Peyer's patch (tissue), 4 donors: ENCODE measurements around the gene SEC24B. TPM values are rescaled to one million over a fixed set of nuclear protein-coding genes. Genes with fewer than 3 reads are reported as not detected.

Experiments used
- DNase-seq, 3 donors: peaks; one replicate each; pipeline ENCODE4 v3.0.0-alpha.2; 2017 to 2019
- H3K27ac ChIP-seq, 4 donors: fragments of 200-600 bp; sonication (generic); one replicate each; pipeline ENCODE4 v1.5.1; 2016 to 2019
- H3K27me3 ChIP-seq, 2 donors: fragments of 200-600 bp; sonication (generic); one replicate each; pipeline ENCODE4 v1.5.1; 2019
- H3K36me3 ChIP-seq, 3 donors: fragments of 200-600 bp; sonication (generic); one replicate each; pipeline ENCODE4 v1.5.1; 2016 to 2019
- H3K4me1 ChIP-seq, 4 donors: fragments of 200-600 bp; sonication (generic); one replicate each; pipeline ENCODE4 v1.5.1; 2016 to 2019
- H3K4me3 ChIP-seq, 4 donors: fragments of 200-600 bp; sonication (generic); 1 replicate in 3 of 4; 2 replicates in 1 of 4; pipeline ENCODE4 v1.5.1; 2016 to 2019; ENCODE audit warnings: mild to moderate bottlenecking in 1 of 4
- H3K9me3 ChIP-seq, 4 donors: fragments of 200-600 bp; sonication (generic); one replicate each; pipeline ENCODE4 v1.5.1; 2016 to 2019; ENCODE audit warnings: mild to moderate bottlenecking in 1 of 4
- POLR2A ChIP-seq, 2 donors: fragments of 450-650 bp; IDR thresholded peaks; one replicate each; pipeline ENCODE4 v1.5.1; 2017; ENCODE audit warnings: antibody characterized with exemption in 2 of 2, mild to moderate bottlenecking in 2 of 2, moderate library complexity in 2 of 2
- total RNA-seq, 4 donors: library from RNA; depleted of rRNA; stranded (reverse); fragments of >200 nt; gene quantifications; one replicate each; pipeline ENCODE4 v1.1.0, GENCODE V29; 2016
- TF ChIP-seq, protein P1 (sequence below), 6 experiments: fragments of 450-650 bp in 4 of 6; fragments of 200-600 bp in 2 of 6; sonication (generic) in 1 of 6; IDR thresholded peaks; one replicate each; pipeline ENCODE4 v1.5.1; 2017 to 2019; ENCODE audit warnings: antibody characterized with exemption in 6 of 6, mild to moderate bottlenecking in 3 of 6, moderate library complexity in 1 of 6

The SEC24B gene
- total RNA-seq, 4 donors from 2014 or later = 24.4 to 40.4 (median 34.9) TPM

DNA sequence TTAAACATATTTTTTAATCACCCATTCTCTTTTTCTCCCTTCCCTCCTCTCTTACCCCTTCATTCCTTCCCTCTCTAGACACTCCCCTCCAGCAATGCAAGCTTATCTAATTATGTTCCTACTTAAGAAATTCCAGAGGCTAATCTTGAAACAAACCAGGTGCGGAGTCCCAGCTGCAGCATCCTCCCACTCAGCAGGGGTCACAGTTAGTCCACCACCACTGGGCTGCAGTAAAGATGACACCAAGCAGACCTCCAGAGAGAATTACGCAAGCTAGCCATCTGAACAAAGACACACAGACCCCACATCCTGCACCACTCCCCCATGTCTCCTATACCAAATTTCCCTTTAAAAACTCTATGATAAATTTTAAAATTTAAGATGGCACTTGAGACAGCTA is 13.9 kb upstream of the SEC24B start:
- no peak for DNase-seq
- Histone ChIP-seq H3K36me3 (no peaks in the 10 kb centered on the region), H3K4me3 (no peak overlapping the region), H3K27ac (no peak overlapping the region), H3K4me1 (no peaks in the 10 kb centered on the region), H3K9me3 (no peaks in the 10 kb centered on the region), H3K27me3 (no peaks in the 10 kb centered on the region)
- TF ChIP-seq, protein P1, sequence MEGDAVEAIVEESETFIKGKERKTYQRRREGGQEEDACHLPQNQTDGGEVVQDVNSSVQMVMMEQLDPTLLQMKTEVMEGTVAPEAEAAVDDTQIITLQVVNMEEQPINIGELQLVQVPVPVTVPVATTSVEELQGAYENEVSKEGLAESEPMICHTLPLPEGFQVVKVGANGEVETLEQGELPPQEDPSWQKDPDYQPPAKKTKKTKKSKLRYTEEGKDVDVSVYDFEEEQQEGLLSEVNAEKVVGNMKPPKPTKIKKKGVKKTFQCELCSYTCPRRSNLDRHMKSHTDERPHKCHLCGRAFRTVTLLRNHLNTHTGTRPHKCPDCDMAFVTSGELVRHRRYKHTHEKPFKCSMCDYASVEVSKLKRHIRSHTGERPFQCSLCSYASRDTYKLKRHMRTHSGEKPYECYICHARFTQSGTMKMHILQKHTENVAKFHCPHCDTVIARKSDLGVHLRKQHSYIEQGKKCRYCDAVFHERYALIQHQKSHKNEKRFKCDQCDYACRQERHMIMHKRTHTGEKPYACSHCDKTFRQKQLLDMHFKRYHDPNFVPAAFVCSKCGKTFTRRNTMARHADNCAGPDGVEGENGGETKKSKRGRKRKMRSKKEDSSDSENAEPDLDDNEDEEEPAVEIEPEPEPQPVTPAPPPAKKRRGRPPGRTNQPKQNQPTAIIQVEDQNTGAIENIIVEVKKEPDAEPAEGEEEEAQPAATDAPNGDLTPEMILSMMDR (IDR thresholded peaks at IDR 0.05) = no peak
- no peak for TF ChIP-seq POLR2A (IDR thresholded peaks at IDR 0.05)

DNA sequence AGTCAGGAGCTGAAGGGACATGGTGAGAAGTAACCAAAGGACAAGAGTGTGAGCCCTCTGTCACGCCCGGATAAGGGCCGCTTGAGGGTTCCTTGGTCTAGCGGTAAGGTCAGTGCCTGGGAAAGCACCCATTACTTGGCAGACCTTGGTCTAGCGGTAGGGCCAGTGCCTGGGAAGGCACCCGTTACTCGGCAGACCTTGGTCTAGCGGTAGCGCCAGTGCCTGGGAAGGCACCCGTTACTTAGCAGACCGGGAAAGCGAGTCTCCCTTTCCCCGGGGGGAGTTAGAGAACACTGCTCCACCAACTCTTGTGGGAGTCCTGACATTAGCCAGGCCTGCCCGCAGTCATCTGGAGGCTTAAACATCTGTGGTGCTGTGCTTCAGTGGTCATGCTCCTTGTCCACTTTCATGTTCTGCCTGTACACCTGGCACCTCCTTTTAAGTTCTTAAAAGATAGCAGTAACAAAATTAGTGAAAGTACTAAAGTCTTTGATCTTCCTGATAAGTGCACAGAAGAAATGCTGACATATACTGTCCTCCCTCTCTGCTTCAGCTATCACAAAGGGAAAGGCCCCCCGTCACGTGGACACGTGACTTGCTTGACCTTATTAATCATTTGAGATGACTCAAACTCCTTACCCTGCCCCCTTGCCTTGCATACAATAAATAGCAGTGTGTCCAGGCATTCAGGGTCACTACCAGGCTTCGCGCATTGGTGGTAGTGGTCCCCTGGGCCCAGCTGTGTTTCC is 9.3 kb upstream of the SEC24B start:
- Histone ChIP-seq H3K4me1 (no peaks in the 10 kb centered on the region), H3K9me3 (no peaks in the 10 kb centered on the region), H3K27me3 (no peaks in the 10 kb centered on the region), H3K36me3 (no peaks in the 10 kb centered on the region), H3K4me3 (no peak overlapping the region), H3K27ac (no peak overlapping the region)
- no peak for DNase-seq
- TF ChIP-seq POLR2A (IDR thresholded peaks at IDR 0.05) = no peak
- TF ChIP-seq, protein P1 (IDR thresholded peaks at IDR 0.05) = no peak

DNA sequence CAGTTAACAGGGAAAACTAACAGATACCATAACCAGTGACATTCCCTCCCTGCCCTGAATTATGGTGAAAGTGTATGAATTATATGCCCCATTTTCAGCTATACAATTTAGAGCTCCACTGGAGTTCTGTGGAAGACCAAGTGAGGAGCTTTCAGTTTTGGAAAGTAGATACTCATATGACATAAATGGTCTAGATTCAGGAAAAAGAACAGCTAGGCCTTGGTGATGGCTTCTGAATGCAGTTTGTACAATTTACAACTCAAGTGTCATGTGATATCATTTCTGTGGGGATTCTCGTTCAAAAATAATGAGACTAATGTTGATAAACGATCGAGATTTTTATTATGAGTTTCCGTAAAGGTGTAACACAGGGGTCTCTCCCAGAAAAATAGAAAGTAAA is 8.2 kb upstream of the SEC24B start:
- TF ChIP-seq, protein P1 (IDR thresholded peaks at IDR 0.05) = no peak
- TF ChIP-seq POLR2A (IDR thresholded peaks at IDR 0.05) = no peak
- Histone ChIP-seq H3K4me3 (no peak overlapping the region), H3K27ac (no peak overlapping the region), H3K27me3 (no peaks in the 10 kb centered on the region), H3K36me3 (no peaks in the 10 kb centered on the region), H3K9me3 (no peaks in the 10 kb centered on the region), H3K4me1 (no peaks in the 10 kb centered on the region)
- no peak for DNase-seq

DNA sequence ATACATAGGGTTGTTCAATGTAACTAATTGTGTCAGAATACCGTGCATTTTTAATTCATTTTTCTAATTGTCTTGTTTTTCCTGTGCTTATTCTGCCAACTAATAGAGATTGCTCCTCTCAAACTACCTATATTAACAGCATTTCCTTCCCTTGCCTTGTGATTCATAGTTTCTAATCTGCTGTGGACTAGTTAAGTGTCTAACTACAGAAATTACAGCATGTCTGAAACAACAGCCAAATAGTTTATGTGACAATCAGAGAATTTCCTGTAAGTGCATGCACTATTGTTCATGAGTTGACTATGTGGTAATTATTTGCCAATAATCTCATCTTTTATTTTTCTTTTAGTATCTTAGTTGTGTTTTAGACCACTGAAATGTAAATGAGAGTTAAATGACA is 4.1 kb upstream of the SEC24B start:
- Histone ChIP-seq H3K4me1 (peaks cover 0 to 9% (median 0%) of the 10 kb centered on the region in 4 donors), H3K27me3 (no peaks in the 10 kb centered on the region), H3K36me3 (no peaks in the 10 kb centered on the region), H3K4me3 (no peak overlapping the region), H3K27ac (no peak overlapping the region), H3K9me3 (no peaks in the 10 kb centered on the region)
- no peak for TF ChIP-seq POLR2A (IDR thresholded peaks at IDR 0.05)
- TF ChIP-seq, protein P1 (IDR thresholded peaks at IDR 0.05) = no peak
- no peak for DNase-seq

DNA sequence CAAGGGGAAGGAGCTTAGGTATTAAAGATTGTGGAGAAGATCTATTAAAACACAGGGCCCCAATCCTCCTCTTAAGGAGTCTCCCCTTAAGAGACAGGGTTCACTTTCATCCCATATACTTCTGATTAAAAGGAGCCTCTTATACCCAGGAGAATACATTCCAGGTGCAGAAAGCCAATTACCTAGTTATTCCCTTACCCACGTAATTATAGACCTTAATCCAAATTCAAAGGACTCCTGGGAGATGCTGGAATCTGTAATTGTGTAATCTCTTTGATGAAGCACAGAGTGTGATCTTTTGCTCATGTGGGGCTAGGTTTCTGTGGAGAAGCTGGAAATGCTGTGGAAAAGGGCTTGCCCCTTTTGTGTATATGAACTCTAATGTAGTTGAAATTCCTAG is 1.4 kb upstream of the SEC24B start:
- TF ChIP-seq, protein P1 (IDR thresholded peaks at IDR 0.05) = no peak
- no peak for TF ChIP-seq POLR2A (IDR thresholded peaks at IDR 0.05)
- H3K27ac ChIP-seq = peak overlapping the region in 2 of 4 donors; percentile 92 to 99

More for the DNA sequence above, 1.4 kb upstream of the SEC24B start:
- H3K36me3 ChIP-seq = no peaks in the 10 kb centered on the region
- no peaks in the 10 kb centered on the region for H3K27me3 ChIP-seq
- no peak overlapping the region for H3K4me3 ChIP-seq
- no peak for DNase-seq
- H3K9me3 ChIP-seq = no peaks in the 10 kb centered on the region
- peaks cover 0 to 35% (median 6%) of the 10 kb centered on the region in 4 donors for H3K4me1 ChIP-seq
